GM21515 (cell line): ENCODE measurements around the gene MRPL39.

Experiments
- ATAC-seq: cut with Tn5 transposase; IDR thresholded peaks from one replicate; pipeline ENCODE4 v1.9.1; 2021; ENCODE audit not compliant: unreplicated experiment

Gene MRPL39

GRCh38 chr21:25569711-25570110, 37.6 kb downstream of the MRPL39 start:
- ATAC-seq, result no peak

GRCh38 chr21:25569084-25569483, 38.2 kb downstream of the MRPL39 start:
- ATAC-seq, result no peak

GRCh38 chr21:25568246-25568645, 39.0 kb downstream of the MRPL39 start:
- no peak for ATAC-seq

GRCh38 chr21:25567472-25567871, 39.8 kb downstream of the MRPL39 start:
- ATAC-seq, result no peak

DNA sequence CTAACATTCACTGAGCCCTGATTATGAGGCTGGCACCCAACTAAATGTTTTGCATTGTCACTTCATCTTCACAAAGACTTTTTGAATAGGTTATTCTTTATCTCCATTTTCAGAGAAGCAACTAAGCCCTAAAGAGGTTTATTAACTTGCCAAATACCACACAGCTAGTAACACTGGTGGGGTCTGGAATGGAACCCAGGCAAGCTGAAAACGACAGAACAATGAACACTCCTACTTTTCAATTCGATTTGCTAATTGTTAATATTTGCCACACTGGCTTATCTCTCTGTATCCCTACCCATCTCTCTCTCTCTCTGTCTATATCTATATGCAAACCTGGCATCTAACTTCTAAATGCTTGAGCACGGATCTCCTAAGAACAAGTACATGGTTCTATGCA, 40.6 kb downstream of the MRPL39 start:
- ATAC-seq, result no peak

GRCh38 chr21:25565272-25566211, 41.7 kb downstream of the MRPL39 start:
- no peak for ATAC-seq

GRCh38 chr21:25564349-25564948, 42.8 kb downstream of the MRPL39 start:
- no peak for ATAC-seq

GRCh38 chr21:25563361-25564116, 43.7 kb downstream of the MRPL39 start:
- no peak for ATAC-seq

DNA sequence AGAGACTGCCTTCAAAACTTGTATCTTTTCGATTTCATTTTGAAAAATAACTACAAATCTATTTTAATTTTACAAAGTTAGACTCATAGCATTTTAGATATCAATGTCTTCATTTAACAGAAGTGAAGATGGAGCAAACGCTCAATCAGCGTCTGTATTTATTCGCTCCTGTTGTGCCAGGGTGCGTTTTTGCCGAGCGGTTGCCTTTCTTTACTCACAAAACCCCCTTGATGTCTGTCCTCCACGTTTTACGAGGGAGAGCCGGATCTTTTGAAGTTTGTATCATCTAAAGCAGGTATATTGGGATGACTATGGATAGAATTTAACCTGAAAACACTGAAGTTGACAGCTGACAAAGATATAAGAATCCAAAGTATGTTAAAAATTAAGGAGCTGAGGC, 44.6 kb downstream of the MRPL39 start:
- no peak for ATAC-seq

DNA sequence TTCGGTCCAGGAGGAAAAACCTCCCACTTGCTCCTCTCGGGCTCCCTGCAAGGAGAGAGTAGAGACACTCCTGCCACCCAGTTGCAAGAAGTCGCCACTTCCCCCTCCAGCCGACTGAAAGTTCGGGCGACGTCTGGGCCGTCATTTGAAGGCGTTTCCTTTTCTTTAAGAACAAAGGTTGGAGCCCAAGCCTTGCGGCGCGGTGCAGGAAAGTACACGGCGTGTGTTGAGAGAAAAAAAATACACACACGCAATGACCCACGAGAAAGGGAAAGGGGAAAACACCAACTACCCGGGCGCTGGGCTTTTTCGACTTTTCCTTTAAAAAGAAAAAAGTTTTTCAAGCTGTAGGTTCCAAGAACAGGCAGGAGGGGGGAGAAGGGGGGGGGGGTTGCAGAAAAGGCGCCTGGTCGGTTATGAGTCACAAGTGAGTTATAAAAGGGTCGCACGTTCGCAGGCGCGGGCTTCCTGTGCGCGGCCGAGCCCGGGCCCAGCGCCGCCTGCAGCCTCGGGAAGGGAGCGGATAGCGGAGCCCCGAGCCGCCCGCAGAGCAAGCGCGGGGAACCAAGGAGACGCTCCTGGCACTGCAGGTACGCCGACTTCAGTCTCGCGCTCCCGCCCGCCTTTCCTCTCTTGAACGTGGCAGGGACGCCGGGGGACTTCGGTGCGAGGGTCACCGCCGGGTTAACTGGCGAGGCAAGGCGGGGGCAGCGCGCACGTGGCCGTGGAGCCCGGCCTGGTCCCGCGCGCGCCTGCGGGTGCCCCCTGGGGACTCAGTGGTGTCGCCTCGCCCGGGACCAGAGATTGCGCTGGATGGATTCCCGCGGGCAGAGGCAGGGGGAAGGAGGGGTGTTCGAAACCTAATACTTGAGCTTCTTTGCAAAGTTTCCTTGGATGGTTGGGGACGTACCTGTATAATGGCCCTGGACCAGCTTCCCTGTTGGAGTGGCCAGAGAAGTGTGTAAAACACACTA, 45.3 kb downstream of the MRPL39 start:
- ATAC-seq, result peak; percentile 36

DNA sequence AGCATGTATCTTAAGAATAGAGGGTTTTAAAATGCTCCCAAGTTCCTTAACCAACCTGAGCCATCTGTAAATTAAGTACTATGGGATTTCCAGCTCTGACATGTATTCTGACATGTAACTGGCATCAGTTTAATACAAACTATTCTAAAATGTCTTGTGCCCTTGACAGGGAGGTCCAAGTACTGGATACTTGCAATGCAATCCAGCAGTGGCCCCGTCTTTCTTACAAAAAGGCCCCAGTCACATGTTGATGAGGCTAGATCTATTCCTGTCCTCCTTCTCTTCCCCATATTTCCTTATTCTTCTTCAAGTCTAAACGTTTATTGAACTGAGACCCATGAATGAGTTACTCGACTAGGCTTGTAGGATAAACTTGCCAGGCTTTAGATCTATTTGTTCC, 46.4 kb downstream of the MRPL39 start:
- no peak for ATAC-seq

GRCh38 chr21:25560271-25560685, 47.0 kb downstream of the MRPL39 start:
- no peak for ATAC-seq

- no peak for ATAC-seq
These were observed 47.5 kb downstream of the MRPL39 start for GRCh38 chr21:25559746-25560145.

GRCh38 chr21:25558123-25558522, 49.2 kb downstream of the MRPL39 start:
- ATAC-seq, result no peak

- ATAC-seq, result no peak
These were observed 50.1 kb downstream of the MRPL39 start for GRCh38 chr21:25557180-25557579.

DNA sequence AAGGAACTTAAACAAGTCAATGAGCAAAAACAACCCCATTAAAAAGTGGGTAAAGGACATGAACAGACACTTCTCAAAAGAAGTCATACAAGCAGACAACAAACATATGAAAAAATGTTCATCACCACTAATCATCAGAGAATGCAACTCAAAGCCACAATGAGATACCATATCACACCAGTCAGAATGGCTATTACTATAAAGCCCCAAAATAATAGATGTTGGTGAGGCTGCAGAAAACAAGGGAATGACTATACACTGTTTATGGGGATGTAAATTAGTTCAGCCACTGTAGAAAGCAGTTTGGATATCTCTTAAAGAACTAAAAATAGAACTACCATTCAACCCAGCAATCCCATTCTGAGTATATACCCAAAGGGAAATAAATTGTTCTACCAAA, 51.2 kb downstream of the MRPL39 start:
- no peak for ATAC-seq

- no peak for ATAC-seq
These were observed 51.8 kb downstream of the MRPL39 start for GRCh38 chr21:25555492-25555891.

- ATAC-seq, result no peak
These were observed 54.4 kb downstream of the MRPL39 start for GRCh38 chr21:25552856-25553255.

DNA sequence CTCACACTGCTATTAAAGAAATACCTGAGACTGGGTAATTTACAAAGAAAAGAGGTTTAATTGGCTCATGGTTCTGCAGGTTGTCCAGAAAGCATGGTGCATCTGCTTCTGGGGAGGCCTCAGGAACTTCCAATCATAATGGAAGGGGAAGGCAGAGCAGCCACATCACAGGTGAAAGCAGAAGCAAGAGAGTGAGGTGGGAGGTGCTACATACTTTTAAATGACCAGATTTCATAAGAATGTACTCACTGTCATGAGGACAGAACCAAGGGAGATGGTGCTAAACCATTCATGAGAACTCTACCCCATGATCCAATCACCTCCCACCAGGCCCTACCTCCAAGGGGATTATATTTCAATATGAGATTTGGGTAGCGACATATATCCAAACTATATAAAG, 55.7 kb downstream of the MRPL39 start:
- ATAC-seq, result no peak

- ATAC-seq, result no peak
These were observed 56.7 kb downstream of the MRPL39 start for GRCh38 chr21:25550352-25551120.
